Type B pancreatic cell (in vitro differentiated cells): Measurements from ENCODE around the gene TIGD1. TPM values are rescaled to one million over a fixed set of nuclear protein-coding genes. Genes with fewer than 3 reads are reported as not detected.

Experiments used
- DNase-seq: peaks from one replicate; pipeline ENCODE4 v3.0.0; 2021; ENCODE audit warnings: mixed read lengths; ENCODE audit not compliant: unreplicated experiment; ENCODE audit errors: extremely low spot score
- H3K27ac Mint-ChIP-seq: 2 replicates; pipeline ENCODE4 v1.8.0; 2021; ENCODE audit warnings: mild to moderate bottlenecking, mixed read lengths
- H3K27me3 Mint-ChIP-seq: 2 replicates; pipeline ENCODE4 v1.8.0; 2021; ENCODE audit warnings: mixed read lengths
- H3K36me3 Mint-ChIP-seq: 2 replicates; pipeline ENCODE4 v1.8.0; 2021; ENCODE audit warnings: mixed read lengths
- H3K4me1 Mint-ChIP-seq: one replicate; pipeline ENCODE4 v1.8.0; 2021; ENCODE audit warnings: mixed read lengths; ENCODE audit not compliant: unreplicated experiment
- H3K4me3 Mint-ChIP-seq: 2 replicates; pipeline ENCODE4 v1.8.0; 2021; ENCODE audit warnings: mild to moderate bottlenecking, mixed read lengths
- H3K9me3 Mint-ChIP-seq: 2 replicates; pipeline ENCODE4 v1.8.0; 2021; ENCODE audit warnings: mixed read lengths
- CTCF ChIP-seq: fragments of 200-600 bp; sonication (generic); conservative IDR thresholded peaks from 2 replicates; pipeline ENCODE4 v1.5.0; 2021; ENCODE audit warnings: antibody characterized with exemption, mild to moderate bottlenecking
- total RNA-seq: library from RNA; stranded (reverse); gene quantifications from 2 replicates; pipeline ENCODE4 v1.2.1, GENCODE V29; 2021; ENCODE audit warnings: low replicate concordance

Gene TIGD1
- total RNA-seq, 1 donor from 2014 or later: 10.8 TPM

- no peaks in the 10 kb centered on the region for H3K27me3 Mint-ChIP-seq
- peaks cover 22% of the 10 kb centered on the region for H3K36me3 Mint-ChIP-seq
- DNase-seq: no peak
- no peak for TF ChIP-seq CTCF
- H3K27ac Mint-ChIP-seq: no peak overlapping the region
- no peak overlapping the region for H3K4me3 Mint-ChIP-seq
- no peaks in the 10 kb centered on the region for H3K4me1 Mint-ChIP-seq
- H3K9me3 Mint-ChIP-seq: no peaks in the 10 kb centered on the region
Observed at GRCh38 chr2:232581725-232582124, 31.4 kb upstream of the TIGD1 start.

GRCh38 chr2:232580648-232580981 is 30.3 kb upstream of the TIGD1 start:
- no peak for TF ChIP-seq CTCF
- no peak for DNase-seq
- H3K27ac Mint-ChIP-seq: no peak overlapping the region
- no peaks in the 10 kb centered on the region for H3K4me1 Mint-ChIP-seq
- H3K4me3 Mint-ChIP-seq: no peak overlapping the region
- peaks cover 26% of the 10 kb centered on the region for H3K36me3 Mint-ChIP-seq
- no peaks in the 10 kb centered on the region for H3K27me3 Mint-ChIP-seq
- H3K9me3 Mint-ChIP-seq: no peaks in the 10 kb centered on the region

GRCh38 chr2:232578626-232579025 is 28.3 kb upstream of the TIGD1 start:
- H3K4me3 Mint-ChIP-seq: no peak overlapping the region
- H3K36me3 Mint-ChIP-seq: peaks cover 17% of the 10 kb centered on the region
- TF ChIP-seq CTCF: no peak
- no peak overlapping the region for H3K27ac Mint-ChIP-seq
- no peak for DNase-seq
- no peaks in the 10 kb centered on the region for H3K27me3 Mint-ChIP-seq
- H3K4me1 Mint-ChIP-seq: no peaks in the 10 kb centered on the region
- no peaks in the 10 kb centered on the region for H3K9me3 Mint-ChIP-seq

- TF ChIP-seq CTCF: no peak
- no peaks in the 10 kb centered on the region for H3K9me3 Mint-ChIP-seq
- peaks cover 17% of the 10 kb centered on the region for H3K36me3 Mint-ChIP-seq
- H3K4me3 Mint-ChIP-seq: no peak overlapping the region
- H3K4me1 Mint-ChIP-seq: no peaks in the 10 kb centered on the region
- H3K27ac Mint-ChIP-seq: no peak overlapping the region
- no peaks in the 10 kb centered on the region for H3K27me3 Mint-ChIP-seq
- no peak for DNase-seq
Observed at GRCh38 chr2:232577841-232578240, 27.5 kb upstream of the TIGD1 start.

- Mint-ChIP-seq H3K27ac (no peak overlapping the region), H3K27me3 (no peaks in the 10 kb centered on the region), H3K4me3 (no peak overlapping the region), H3K9me3 (no peaks in the 10 kb centered on the region), H3K36me3 (peaks cover 14% of the 10 kb centered on the region), H3K4me1 (no peaks in the 10 kb centered on the region)
- no peak for DNase-seq
- TF ChIP-seq CTCF: no peak
Observed at GRCh38 chr2:232576995-232577394, 26.6 kb upstream of the TIGD1 start.

GRCh38 chr2:232575404-232575746 is 25.0 kb upstream of the TIGD1 start:
- H3K36me3 Mint-ChIP-seq: peaks cover 17% of the 10 kb centered on the region
- no peaks in the 10 kb centered on the region for H3K4me1 Mint-ChIP-seq
- no peak for DNase-seq
- H3K27me3 Mint-ChIP-seq: no peaks in the 10 kb centered on the region
- H3K9me3 Mint-ChIP-seq: no peaks in the 10 kb centered on the region
- no peak for TF ChIP-seq CTCF
- no peak overlapping the region for H3K4me3 Mint-ChIP-seq
- H3K27ac Mint-ChIP-seq: no peak overlapping the region
